Measurements from ENCODE around the gene IRF1. TPM values are rescaled to one million over a fixed set of nuclear protein-coding genes. Genes with fewer than 3 reads are reported as not detected.

The IRF1 gene
- total RNA-seq, 1 donor from 2014 or later, result 10.9 TPM

- Histone ChIP-seq H3K27me3 (ENCODE audit: low read depth) (no peaks in the 10 kb centered on the region), H3K27ac (replicated peaks) (no peak overlapping the region), H3K4me3 (no peak overlapping the region), H3K9me3 (replicated peaks) (no peaks in the 10 kb centered on the region), H3K36me3 (peaks cover 35% of the 10 kb centered on the region), H3K4me1 (peaks cover 70% of the 10 kb centered on the region)
- intact Hi-C loops (cut with micrococcal nuclease), result no loop called here
- DNase-seq, result no peak
- no peak for TF ChIP-seq CTCF (IDR thresholded peaks at IDR 0.05; ENCODE audit: borderline replicate concordance)
Measured at GRCh38 chr5:132480546-132480892, 10.1 kb downstream of the IRF1 start.

- no peak overlapping the region for H3K4me3 ChIP-seq
- intact Hi-C loops (cut with micrococcal nuclease), result no loop called here
- no peak for DNase-seq
- no peak overlapping the region for H3K27ac ChIP-seq (replicated peaks)
- no peaks in the 10 kb centered on the region for H3K27me3 ChIP-seq (ENCODE audit: low read depth)
- peaks cover 70% of the 10 kb centered on the region for H3K4me1 ChIP-seq
- no peak for TF ChIP-seq CTCF (IDR thresholded peaks at IDR 0.05; ENCODE audit: borderline replicate concordance)
- H3K9me3 ChIP-seq (replicated peaks), result no peaks in the 10 kb centered on the region
- peaks cover 31% of the 10 kb centered on the region for H3K36me3 ChIP-seq
Measured at GRCh38 chr5:132480042-132480441, 10.5 kb downstream of the IRF1 start.

GRCh38 chr5:132479111-132479951 is 11.2 kb downstream of the IRF1 start:
- DNase-seq, result no peak
- peaks cover 70% of the 10 kb centered on the region for H3K4me1 ChIP-seq
- intact Hi-C loops (cut with micrococcal nuclease), result no loop called here
- H3K36me3 ChIP-seq, result peaks cover 23% of the 10 kb centered on the region
- H3K4me3 ChIP-seq, result no peak overlapping the region
- H3K27me3 ChIP-seq (ENCODE audit: low read depth), result no peaks in the 10 kb centered on the region
- peak overlapping the region; percentile 89 for H3K27ac ChIP-seq (replicated peaks)
- no peak for TF ChIP-seq CTCF (IDR thresholded peaks at IDR 0.05; ENCODE audit: borderline replicate concordance)
- H3K9me3 ChIP-seq (replicated peaks), result no peaks in the 10 kb centered on the region

- no peaks in the 10 kb centered on the region for H3K9me3 ChIP-seq (replicated peaks)
- peaks cover 14% of the 10 kb centered on the region for H3K36me3 ChIP-seq
- H3K27me3 ChIP-seq (ENCODE audit: low read depth), result no peaks in the 10 kb centered on the region
- no peak overlapping the region for H3K4me3 ChIP-seq
- DNase-seq, result peak; percentile 15
- TF ChIP-seq CTCF (IDR thresholded peaks at IDR 0.05; ENCODE audit: borderline replicate concordance), result no peak
- peak overlapping the region; percentile 89 for H3K27ac ChIP-seq (replicated peaks)
- intact Hi-C loops (cut with micrococcal nuclease), result no loop called here
- peaks cover 76% of the 10 kb centered on the region for H3K4me1 ChIP-seq
Measured at GRCh38 chr5:132478366-132478871, 12.2 kb downstream of the IRF1 start.

GRCh38 chr5:132477784-132478365 is 12.7 kb downstream of the IRF1 start:
- Histone ChIP-seq H3K9me3 (replicated peaks) (no peaks in the 10 kb centered on the region), H3K4me3 (no peak overlapping the region), H3K36me3 (peaks cover 9% of the 10 kb centered on the region), H3K27me3 (ENCODE audit: low read depth) (no peaks in the 10 kb centered on the region), H3K27ac (replicated peaks) (peak overlapping the region; percentile 89), H3K4me1 (peaks cover 81% of the 10 kb centered on the region)
- intact Hi-C loops (cut with micrococcal nuclease), result no loop called here
- no peak for TF ChIP-seq CTCF (IDR thresholded peaks at IDR 0.05; ENCODE audit: borderline replicate concordance)
- peak; percentile 11 for DNase-seq
